HAP-1 (cell line): Measurements from ENCODE around the gene OR51B4.
A peak's percentile ranks its signal among the peaks of the same experiment; 100 is the strongest.
"Not testable (repeated sequence)": the region's sequence is repeated elsewhere in the genome, so short reads cannot be mapped to it uniquely, and the experiment has no call there.

Experiments used
- DNase-seq, 2 experiments: peaks; one replicate each; pipeline ENCODE4 v3.0.0-alpha.2; 2016 to 2020; ENCODE audit warnings: low spot score in 2 of 2
- H3K27me3 ChIP-seq: fragments of 250-450 bp; sonication (Bioruptor Pico); 2 replicates; pipeline ENCODE4 v1.5.1; 2020; ENCODE audit warnings: low read depth, mild to moderate bottlenecking, moderate library complexity
- H3K36me3 ChIP-seq: fragments of 250-450 bp; sonication (Bioruptor Pico); replicated peaks from 2 replicates; pipeline ENCODE4 v1.5.1; 2020; ENCODE audit warnings: mild to moderate bottlenecking
- H3K4me1 ChIP-seq: fragments of 250-450 bp; sonication (Bioruptor Pico); 2 replicates; pipeline ENCODE4 v1.5.1; 2020; ENCODE audit warnings: mild to moderate bottlenecking
- H3K4me3 ChIP-seq: fragments of 250-450 bp; sonication (Bioruptor Pico); 2 replicates; pipeline ENCODE4 v1.5.1; 2020; ENCODE audit warnings: mild to moderate bottlenecking, moderate library complexity
- H3K9me3 ChIP-seq: fragments of 250-450 bp; sonication (Bioruptor Pico); 2 replicates; pipeline ENCODE4 v1.5.1; 2020; ENCODE audit warnings: mild to moderate bottlenecking, moderate library complexity
- in situ Hi-C: fragments of 300-500 bp; cut with MboI; formaldehyde crosslinking; loops from 3 replicates; pipeline ENCODE4 v1.14.3; 2020; ENCODE audit warnings: low sequenced_read_pairs, inconsistent platforms, mixed read lengths

OR51B4 gene

GRCh38 chr11:5301846-5302245 lies at the start of gene OR51B4:
Gene OR51B4, minus strand, starts transcription at chr11:5301946. Its CDS starts 0 bp downstream, at chr11:5301946.
- H3K9me3 ChIP-seq, result no peaks in the 10 kb centered on the region
- no peak for DNase-seq
- no peaks in the 10 kb centered on the region for H3K27me3 ChIP-seq
- in situ Hi-C loops, result no loop called here
- H3K4me3 ChIP-seq, result no peak within 1 kb of the TSS
- H3K36me3 ChIP-seq, result no peaks in the 10 kb centered on the region
- no peaks in the 10 kb centered on the region for H3K4me1 ChIP-seq

- H3K4me3 ChIP-seq, result no peak within 1 kb of the TSS
- no peak for DNase-seq
- H3K9me3 ChIP-seq, result no peaks in the 10 kb centered on the region
- in situ Hi-C loops, result no loop called here
- H3K4me1 ChIP-seq, result no peaks in the 10 kb centered on the region
- H3K27me3 ChIP-seq, result no peaks in the 10 kb centered on the region
- no peaks in the 10 kb centered on the region for H3K36me3 ChIP-seq
Measured at GRCh38 chr11:5351208-5351607, 49.5 kb upstream of the OR51B4 start, which contains the start of gene OR51B6. Gene OR51B6, plus strand, starts transcription at chr11:5351508. Its CDS starts 0 bp downstream, at chr11:5351508.

- no peaks in the 10 kb centered on the region for H3K27me3 ChIP-seq
- DNase-seq, result no peak
- no peaks in the 10 kb centered on the region for H3K36me3 ChIP-seq
- no peak overlapping the region for H3K4me3 ChIP-seq
- in situ Hi-C loops, result no loop called here
- H3K4me1 ChIP-seq, result no peaks in the 10 kb centered on the region
- no peaks in the 10 kb centered on the region for H3K9me3 ChIP-seq
Measured at GRCh38 chr11:5349550-5349949, 47.8 kb upstream of the OR51B4 start.

- H3K4me1 ChIP-seq, result no peaks in the 10 kb centered on the region
- in situ Hi-C loops, result no loop called here
- no peak overlapping the region for H3K4me3 ChIP-seq
- H3K9me3 ChIP-seq, result no peaks in the 10 kb centered on the region
- no peaks in the 10 kb centered on the region for H3K27me3 ChIP-seq
- no peaks in the 10 kb centered on the region for H3K36me3 ChIP-seq
- no peak for DNase-seq
Measured at GRCh38 chr11:5348551-5349194, 46.9 kb upstream of the OR51B4 start.

- H3K27me3 ChIP-seq, result no peaks in the 10 kb centered on the region
- H3K4me1 ChIP-seq, result no peaks in the 10 kb centered on the region
- no peaks in the 10 kb centered on the region for H3K9me3 ChIP-seq
- DNase-seq, result no peak
- no peaks in the 10 kb centered on the region for H3K36me3 ChIP-seq
- H3K4me3 ChIP-seq, result no peak overlapping the region
- in situ Hi-C loops, result no loop called here
Measured at GRCh38 chr11:5345831-5346230, 44.1 kb upstream of the OR51B4 start.

GRCh38 chr11:5343474-5344335 lies 42.0 kb upstream of the OR51B4 start, which contains the start of gene OR51B5:
Gene OR51B5, minus strand, starts transcription at chr11:5343524. Its CDS starts 0 bp downstream, at chr11:5343524.
- DNase-seq, result no peak
- no peaks in the 10 kb centered on the region for H3K4me1 ChIP-seq
- no peaks in the 10 kb centered on the region for H3K36me3 ChIP-seq
- H3K27me3 ChIP-seq, result no peaks in the 10 kb centered on the region
- in situ Hi-C loops, result no loop called here
- no peaks in the 10 kb centered on the region for H3K9me3 ChIP-seq
- no peak within 1 kb of the TSS for H3K4me3 ChIP-seq

- no peak for DNase-seq
- H3K4me1 ChIP-seq, result no peaks in the 10 kb centered on the region
- in situ Hi-C loops, result no loop called here
Measured at GRCh38 chr11:5339771-5340322, 38.1 kb upstream of the OR51B4 start.

GRCh38 chr11:5337253-5337652 lies 35.5 kb upstream of the OR51B4 start:
- H3K27me3 ChIP-seq, H3K9me3 ChIP-seq, H3K4me1 ChIP-seq, H3K4me3 ChIP-seq, DNase-seq, in situ Hi-C loops, H3K36me3 ChIP-seq: not testable (repeated sequence)

More at GRCh38 chr11:5339771-5340322, 38.1 kb upstream of the OR51B4 start:
- Histone ChIP-seq H3K27me3 (no peaks in the 10 kb centered on the region), H3K9me3 (no peaks in the 10 kb centered on the region), H3K36me3 (no peaks in the 10 kb centered on the region), H3K4me3 (no peak overlapping the region)

- no peaks in the 10 kb centered on the region for H3K4me1 ChIP-seq
- H3K27me3 ChIP-seq, result no peaks in the 10 kb centered on the region
- H3K4me3 ChIP-seq, result no peak overlapping the region
- in situ Hi-C loops, result no loop called here
- DNase-seq, result no peak
- H3K36me3 ChIP-seq, result no peaks in the 10 kb centered on the region
- H3K9me3 ChIP-seq, result no peaks in the 10 kb centered on the region
Measured at GRCh38 chr11:5336331-5336730, 34.6 kb upstream of the OR51B4 start.

- H3K27me3 ChIP-seq, result no peaks in the 10 kb centered on the region
- no peaks in the 10 kb centered on the region for H3K9me3 ChIP-seq
- H3K4me3 ChIP-seq, result no peak overlapping the region
- DNase-seq, result no peak
- in situ Hi-C loops, result no loop called here
- no peaks in the 10 kb centered on the region for H3K36me3 ChIP-seq
- H3K4me1 ChIP-seq, result no peaks in the 10 kb centered on the region
Measured at GRCh38 chr11:5335170-5335569, 33.4 kb upstream of the OR51B4 start.

- Histone ChIP-seq H3K36me3 (no peaks in the 10 kb centered on the region), H3K4me3 (no peak within 1 kb of the TSS), H3K9me3 (no peaks in the 10 kb centered on the region), H3K27me3 (no peaks in the 10 kb centered on the region), H3K4me1 (no peaks in the 10 kb centered on the region)
- in situ Hi-C loops, result no loop called here
- DNase-seq, result no peak
Measured at GRCh38 chr11:5324197-5324596, 22.5 kb upstream of the OR51B4 start, which contains the start of gene OR51B2. Gene OR51B2, minus strand, starts transcription at chr11:5324297. Its CDS starts 0 bp downstream, at chr11:5324297.

- H3K27me3 ChIP-seq, result no peaks in the 10 kb centered on the region
- in situ Hi-C loops, result no loop called here
- no peak overlapping the region for H3K4me3 ChIP-seq
- peak in 1 of 2 experiments; percentile 8 for DNase-seq
- H3K36me3 ChIP-seq, result no peaks in the 10 kb centered on the region
- no peaks in the 10 kb centered on the region for H3K4me1 ChIP-seq
- no peaks in the 10 kb centered on the region for H3K9me3 ChIP-seq
Measured at GRCh38 chr11:5317292-5317691, 15.5 kb upstream of the OR51B4 start.

- H3K27me3 ChIP-seq, H3K4me1 ChIP-seq, H3K36me3 ChIP-seq, DNase-seq, in situ Hi-C loops, H3K9me3 ChIP-seq, H3K4me3 ChIP-seq: not testable (repeated sequence)
Measured at GRCh38 chr11:5313326-5314023, 11.7 kb upstream of the OR51B4 start.
